Spleen (tissue), 11 donors: ENCODE results near the gene LRBA. TPM values are rescaled to one million over a fixed set of nuclear protein-coding genes. Genes with fewer than 3 reads are reported as not detected.

Source experiments
- DNase-seq: peaks from one replicate; pipeline ENCODE4 v3.0.0-alpha.2; 2020
- H3K27ac ChIP-seq, 8 donors: fragments of 200-600 bp; sonication (generic) in 7 of 8; 1 replicate in 4 of 8; 2 replicates in 4 of 8; pipeline versions ENCODE4 v1.5.0 to v1.8.0; 2016 to 2021; ENCODE audit warnings: inconsistent platforms in 4 of 8, mild to moderate bottlenecking in 4 of 8, moderate library complexity in 1 of 8
- H3K27me3 ChIP-seq, 7 donors: fragments of 200-600 bp; sonication (generic) in 6 of 7; replicated peaks in 1 of 7; 1 replicate in 4 of 7; 2 replicates in 3 of 7; pipeline versions ENCODE4 v1.5.0 to v1.8.0; 2016 to 2021; ENCODE audit warnings: inconsistent platforms in 3 of 7, mild to moderate bottlenecking in 1 of 7
- H3K36me3 ChIP-seq, 6 donors: fragments of 200-600 bp; sonication (generic) in 5 of 6; 1 replicate in 4 of 6; 2 replicates in 2 of 6; pipeline versions ENCODE4 v1.5.0 to v1.8.0; 2016 to 2021; ENCODE audit warnings: inconsistent platforms in 2 of 6
- H3K4me1 ChIP-seq, 6 donors: fragments of 200-600 bp; sonication (generic) in 5 of 6; 1 replicate in 3 of 6; 2 replicates in 3 of 6; pipeline versions ENCODE4 v1.5.0 to v1.8.0; 2016 to 2021; ENCODE audit warnings: inconsistent platforms in 3 of 6
- H3K4me3 ChIP-seq, 8 donors: fragments of 200-600 bp; sonication (generic) in 7 of 8; 1 replicate in 4 of 8; 2 replicates in 4 of 8; pipeline versions ENCODE4 v1.5.0 to v1.8.0; 2016 to 2021; ENCODE audit warnings: inconsistent platforms in 4 of 8, mild to moderate bottlenecking in 4 of 8, moderate library complexity in 2 of 8
- H3K9me3 ChIP-seq, 8 donors: fragments of 200-600 bp; sonication (generic) in 7 of 8; 1 replicate in 4 of 8; 2 replicates in 4 of 8; pipeline versions ENCODE4 v1.5.0 to v1.8.0; 2016 to 2021; ENCODE audit warnings: inconsistent platforms in 4 of 8
- CTCF ChIP-seq, 11 experiments: fragments of 200-600 bp in 7 of 11; fragments of 450-650 bp in 4 of 11; sonication (generic) in 4 of 11; IDR thresholded peaks in 8 of 11; conservative IDR thresholded peaks in 3 of 11; 1 replicate in 7 of 11; 2 replicates in 4 of 11; pipeline versions ENCODE4 v1.4.0 to v1.8.0; 2016 to 2021; ENCODE audit warnings: antibody characterized with exemption in 11 of 11, inconsistent platforms in 4 of 11, mild to moderate bottlenecking in 1 of 11
- POLR2A ChIP-seq, 3 donors: fragments of 450-650 bp; IDR thresholded peaks; one replicate each; pipeline ENCODE4 v1.5.1; 2017; ENCODE audit warnings: antibody characterized with exemption in 3 of 3, mild to moderate bottlenecking in 1 of 3
- POLR2AphosphoS5 ChIP-seq, 3 donors: sonication (generic); formaldehyde crosslinking; IDR thresholded peaks; one replicate each; pipeline ENCODE4 v1.5.1; 2017; ENCODE audit warnings: antibody characterized with exemption in 3 of 3
- WGBS, 5 donors: extraction: QIAGEN DNeasy Blood & Tissue Kit in 3 of 5; methylation state at CpG; one replicate each; pipeline versions ENCODE4 v1.1.5 to v1.1.7; 2013 to 2018; 5-methylcytosine and 5-hydroxymethylcytosine counted together
- intact Hi-C: fragments of 100-400 bp; cut with DNase I; formaldehyde crosslinking; loops from one replicate; pipeline ENCODE4 v1.15.0; 2023; ENCODE audit warnings: low total_unique reads
- polyA plus RNA-seq, 3 donors: library from polyadenylated mRNA; stranded (reverse); fragments of 200-250 nt; gene quantifications; one replicate each; pipeline ENCODE4 v1.2.1, GENCODE V29; 2013
- total RNA-seq, 7 donors: library from RNA; depleted of rRNA in 3 of 7; stranded (reverse); fragments of >200 nt in 3 of 7; fragmentation: NEBNext Ultra II Directional in 4 of 7; extraction: Animal tissue kit (Norgen Biotek cat#: 25700) in 4 of 7; gene quantifications; one replicate each; pipeline versions ENCODE4 v1.1.0 to v1.2.1, GENCODE V29; 2016 to 2021
- donor health status: healthy with polysubstance abuse.
- donor health status: DM: no; HTN: no; CAD: no; lungs with moderate emphysema.
- donor health status: DM: no; HTN: no; CAD: no.
- donor health status: Bipolar disorder and iron deficiency.
- donor health status: healthy.
- donor health status: DM: no; HTN: no; CAD: no.
- donor health status: DM: yes; HTN: yes; CAD: no.

The LRBA gene
- total and polyA plus RNA-seq, 10 donors: 8.2 to 84.9 (median 50.5) TPM

- no peaks in the 10 kb centered on the region for H3K9me3 ChIP-seq
- no peak for TF ChIP-seq CTCF (IDR thresholded peaks at IDR 0.05 in 8 of 11, conservative IDR thresholded peaks at IDR 0.05 in 3 of 11)
- no peak for TF ChIP-seq POLR2AphosphoS5 (IDR thresholded peaks at IDR 0.05)
- no peak for TF ChIP-seq POLR2A (IDR thresholded peaks at IDR 0.05)
- H3K27me3 ChIP-seq: no peaks in the 10 kb centered on the region
- DNase-seq: no peak
- H3K4me3 ChIP-seq: no peak overlapping the region
- H3K27ac ChIP-seq: no peak overlapping the region
- peaks cover 0 to 5% (median 0%) of the 10 kb centered on the region in 6 donors for H3K36me3 ChIP-seq
- H3K4me1 ChIP-seq: no peaks in the 10 kb centered on the region
- intact Hi-C loops: no loop called here
- WGBS, 5 donors: 77 to 96% (median 88%) methylated on average over 2 of the region's 2 CpGs
These were observed 634.0 kb downstream of the LRBA start for GRCh38 chr4:150381036-150381435.

- DNase-seq: no peak
- intact Hi-C loops: no loop called here
- Histone ChIP-seq H3K36me3 (peaks cover 0 to 5% (median 0%) of the 10 kb centered on the region in 6 donors), H3K4me3 (no peak overlapping the region), H3K27me3 (no peaks in the 10 kb centered on the region), H3K4me1 (no peaks in the 10 kb centered on the region), H3K9me3 (no peaks in the 10 kb centered on the region), H3K27ac (no peak overlapping the region)
- no peak for TF ChIP-seq CTCF (IDR thresholded peaks at IDR 0.05 in 8 of 11, conservative IDR thresholded peaks at IDR 0.05 in 3 of 11)
- no peak for TF ChIP-seq POLR2A (IDR thresholded peaks at IDR 0.05)
- no peak for TF ChIP-seq POLR2AphosphoS5 (IDR thresholded peaks at IDR 0.05)
- WGBS, 5 donors: 85 to 97% (median 92%) methylated on average over 1 of the region's 1 CpG
These were observed 635.6 kb downstream of the LRBA start for GRCh38 chr4:150379454-150379853.

GRCh38 chr4:150375025-150375424 lies 640.1 kb downstream of the LRBA start:
- no peak for TF ChIP-seq POLR2AphosphoS5 (IDR thresholded peaks at IDR 0.05)
- TF ChIP-seq POLR2A (IDR thresholded peaks at IDR 0.05): no peak
- no peak for TF ChIP-seq CTCF (IDR thresholded peaks at IDR 0.05 in 8 of 11, conservative IDR thresholded peaks at IDR 0.05 in 3 of 11)
- Histone ChIP-seq H3K4me3 (no peak overlapping the region), H3K27ac (no peak overlapping the region), H3K4me1 (no peaks in the 10 kb centered on the region), H3K36me3 (peaks cover 0 to 11% (median 0%) of the 10 kb centered on the region in 6 donors), H3K9me3 (no peaks in the 10 kb centered on the region), H3K27me3 (no peaks in the 10 kb centered on the region)
- no peak for DNase-seq
- WGBS, 5 donors: 71 to 84% (median 81%) methylated on average over 4 of the region's 4 CpGs
- intact Hi-C loops: no loop called here

GRCh38 chr4:150371869-150372268 lies 643.2 kb downstream of the LRBA start:
- 93 to 98% (median 96%) methylated on average over 1 of the region's 1 CpG for WGBS, 5 donors
- no peaks in the 10 kb centered on the region for H3K4me1 ChIP-seq
- H3K27me3 ChIP-seq: no peaks in the 10 kb centered on the region
- peaks cover 0 to 8% (median 0%) of the 10 kb centered on the region in 6 donors for H3K36me3 ChIP-seq
- no peak for DNase-seq
- TF ChIP-seq POLR2A (IDR thresholded peaks at IDR 0.05) (no peak), CTCF (IDR thresholded peaks at IDR 0.05 in 8 of 11, conservative IDR thresholded peaks at IDR 0.05 in 3 of 11) (no peak)
- no peaks in the 10 kb centered on the region for H3K9me3 ChIP-seq
- H3K27ac ChIP-seq: no peak overlapping the region
- H3K4me3 ChIP-seq: no peak overlapping the region
- intact Hi-C loops: no loop called here
